Activated CD8-positive, alpha-beta T cell treated with anti-CD3 and anti-CD28 coated beads for 36 hours (primary cell): ENCODE measurements around the gene MCF2L. TPM values are rescaled to one million over a fixed set of nuclear protein-coding genes. Genes with fewer than 3 reads are reported as not detected.

Source experiments
- ATAC-seq: fragments of 200-7000 bp; cut with Tn5 transposase; one replicate; pipeline ENCODE4 v1.10.0; 2021; ENCODE audit warnings: mild to moderate bottlenecking, moderate library complexity
- CTCF ChIA-PET: fragments of 350-600 bp; sonication (Branson Sonifier 250); formaldehyde crosslinking; loops from one replicate; lab custom pipeline; 2021; ENCODE audit warnings: antibody characterized with exemption; lab: Charles Lee
- POLR2A ChIA-PET: fragments of 350-600 bp; sonication (Branson Sonifier 250); formaldehyde crosslinking; loops from one replicate; lab custom pipeline; 2021; ENCODE audit warnings: antibody characterized with exemption; lab: Charles Lee
- DNase-seq: peaks from one replicate; pipeline ENCODE4 v3.0.0-alpha.2; 2020
- H3K27ac Mint-ChIP-seq: one replicate; pipeline ENCODE4 v1.8.0; 2021; ENCODE audit warnings: mild to moderate bottlenecking, mixed read lengths
- H3K27me3 Mint-ChIP-seq: one replicate; pipeline ENCODE4 v1.8.0; 2021; ENCODE audit warnings: mixed read lengths
- H3K36me3 Mint-ChIP-seq: one replicate; pipeline ENCODE4 v1.8.0; 2021; ENCODE audit warnings: low read depth, mixed read lengths
- H3K4me1 Mint-ChIP-seq: one replicate; pipeline ENCODE4 v1.8.0; 2021; ENCODE audit warnings: low read depth, mixed read lengths
- H3K4me3 Mint-ChIP-seq: one replicate; pipeline ENCODE4 v1.8.0; 2021; ENCODE audit warnings: mild to moderate bottlenecking, moderate library complexity, mixed read lengths
- H3K9me3 Mint-ChIP-seq: one replicate; pipeline ENCODE4 v1.8.0; 2021; ENCODE audit warnings: mixed read lengths
- CTCF ChIP-seq: fragments of 200-600 bp; IDR thresholded peaks from one replicate; pipeline ENCODE4 v1.8.0; 2022; ENCODE audit warnings: antibody characterized with exemption, mild to moderate bottlenecking
- intact Hi-C: fragments of 100-400 bp; cut with micrococcal nuclease; formaldehyde crosslinking; loops from one replicate; pipeline ENCODE4 v1.10.0; 2022
- total RNA-seq, 2 experiments: library from RNA; stranded (reverse); gene quantifications; one replicate each; pipeline ENCODE4 v1.2.3, GENCODE V29; 2021

The MCF2L gene
- total RNA-seq, 2 experiments from 2014 or later, result 7.6 to 8.9 TPM

- intact Hi-C loops, result no loop called here
- ChIA-PET CTCF (no interaction called here), POLR2A (interaction anchor here (1.5 kb wide), 1 partner anchor 12 kb away, joined by 3 read pairs; no protein-coding TSS in a partner anchor)
- TF ChIP-seq CTCF, result no peak
- DNase-seq (no peak), ATAC-seq (no peak)
- Mint-ChIP-seq H3K9me3 (no peaks in the 10 kb centered on the region), H3K36me3 (no peaks in the 10 kb centered on the region), H3K27ac (no peak overlapping the region), H3K4me1 (no peaks in the 10 kb centered on the region), H3K27me3 (peaks cover 2% of the 10 kb centered on the region), H3K4me3 (no peak overlapping the region)
These were observed 11.7 kb upstream of the MCF2L start for GRCh38 chr13:112957295-112957677.

GRCh38 chr13:112958127-112958989 is 10.7 kb upstream of the MCF2L start:
- TF ChIP-seq CTCF, result no peak
- H3K9me3 Mint-ChIP-seq, result no peaks in the 10 kb centered on the region

GRCh38 chr13:112959206-112959605 is 9.8 kb upstream of the MCF2L start:
- H3K27ac Mint-ChIP-seq, result no peak overlapping the region
- ATAC-seq (no peak), DNase-seq (no peak)
- no peak for TF ChIP-seq CTCF
- CTCF ChIA-PET, result no interaction called here
- POLR2A ChIA-PET, result no interaction called here
- no peaks in the 10 kb centered on the region for H3K27me3 Mint-ChIP-seq
- H3K9me3 Mint-ChIP-seq, result no peaks in the 10 kb centered on the region
- intact Hi-C loops, result no loop called here
- no peaks in the 10 kb centered on the region for H3K4me1 Mint-ChIP-seq
- H3K36me3 Mint-ChIP-seq, result no peaks in the 10 kb centered on the region
- H3K4me3 Mint-ChIP-seq, result no peak overlapping the region

More at GRCh38 chr13:112958127-112958989, 10.7 kb upstream of the MCF2L start:
- H3K27me3 Mint-ChIP-seq, result no peaks in the 10 kb centered on the region
- H3K4me3 Mint-ChIP-seq, result no peak overlapping the region
- no peaks in the 10 kb centered on the region for H3K4me1 Mint-ChIP-seq
- DNase-seq, result no peak
- intact Hi-C loops, result no loop called here
- POLR2A ChIA-PET, result no interaction called here
- ATAC-seq, result no peak
- H3K27ac Mint-ChIP-seq, result no peak overlapping the region
- no peaks in the 10 kb centered on the region for H3K36me3 Mint-ChIP-seq
- CTCF ChIA-PET, result no interaction called here

GRCh38 chr13:112959701-112960542 is 9.1 kb upstream of the MCF2L start:
- intact Hi-C loops, result no loop called here
- DNase-seq (no peak), ATAC-seq (no peak)
- no peaks in the 10 kb centered on the region for H3K4me1 Mint-ChIP-seq
- H3K9me3 Mint-ChIP-seq, result no peaks in the 10 kb centered on the region
- H3K27ac Mint-ChIP-seq, result no peak overlapping the region
- no peaks in the 10 kb centered on the region for H3K27me3 Mint-ChIP-seq
- H3K36me3 Mint-ChIP-seq, result no peaks in the 10 kb centered on the region
- CTCF ChIA-PET, result no interaction called here
- POLR2A ChIA-PET, result no interaction called here
- no peak overlapping the region for H3K4me3 Mint-ChIP-seq
- no peak for TF ChIP-seq CTCF

- POLR2A ChIA-PET, result no interaction called here
- intact Hi-C loops, result no loop called here
These were observed 8.3 kb upstream of the MCF2L start for GRCh38 chr13:112960706-112961105.

More at GRCh38 chr13:112960706-112961105, 8.3 kb upstream of the MCF2L start:
- no peaks in the 10 kb centered on the region for H3K27me3 Mint-ChIP-seq
- H3K36me3 Mint-ChIP-seq, result no peaks in the 10 kb centered on the region
- no peak for ATAC-seq
- H3K9me3 Mint-ChIP-seq, result no peaks in the 10 kb centered on the region
- H3K4me1 Mint-ChIP-seq, result no peaks in the 10 kb centered on the region
- no peak for DNase-seq
- no peak for TF ChIP-seq CTCF
- no peak overlapping the region for H3K4me3 Mint-ChIP-seq
- CTCF ChIA-PET, result no interaction called here
- no peak overlapping the region for H3K27ac Mint-ChIP-seq
